Measurements from ENCODE around the gene GNE. TPM values are rescaled to one million over a fixed set of nuclear protein-coding genes. Genes with fewer than 3 reads are reported as not detected.

The GNE gene
- total RNA-seq, 1 experiment from 2014 or later = 10.9 TPM

DNA sequence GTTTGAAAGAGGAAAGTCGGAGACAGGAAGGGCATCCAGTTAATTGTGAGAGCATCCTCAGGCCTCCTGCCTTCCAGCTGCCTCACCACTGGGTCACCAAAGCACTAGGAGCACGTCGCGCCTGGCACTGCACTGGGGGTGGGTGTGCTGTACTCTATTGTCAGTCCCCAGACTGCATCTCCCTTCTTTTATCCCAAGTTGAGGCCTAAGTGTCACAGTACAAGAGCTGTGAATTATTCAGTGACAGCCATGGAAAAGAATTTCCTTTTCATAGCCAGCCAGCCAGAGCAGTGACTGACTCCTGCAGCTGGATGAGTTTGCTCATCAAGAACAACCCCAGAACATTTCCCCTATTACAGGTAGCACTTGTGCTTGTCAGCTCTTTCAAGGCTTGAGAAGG lies 51.2 kb downstream of the GNE start:
- intact Hi-C loops (cut with micrococcal nuclease) = no loop called here
- Histone ChIP-seq H3K4me1 (ENCODE audit: insufficient read depth, low read length) (peaks cover 18% of the 10 kb centered on the region), H3K9ac (ENCODE audit: low read length) (no peak overlapping the region), H3K9me3 (ENCODE audit: low read length) (no peaks in the 10 kb centered on the region), H3F3A (ENCODE audit: low read length, unreplicated experiment) (no peaks in the 10 kb centered on the region), H2AFZ (ENCODE audit: low read length) (no peak overlapping the region), H3K9me2 (replicated peaks; ENCODE audit: low read length) (no peaks in the 10 kb centered on the region), H3K27me3 (ENCODE audit: low read length) (no peaks in the 10 kb centered on the region), H3K27ac (ENCODE audit: low read length) (peak overlapping the region; percentile 33), H3K4me3 (ENCODE audit: low read length) (no peak overlapping the region), H3K79me2 (ENCODE audit: low read length) (peaks cover 38% of the 10 kb centered on the region), H3K4me2 (ENCODE audit: low read length) (peak overlapping the region; percentile 28; the same call in 1 of the 2 replicates), H4K20me1 (ENCODE audit: low read length) (0 out of 2 replicates have a peak, but pooled peaks cover 7% of the 10 kb centered on the region), H3K36me3 (ENCODE audit: low read depth, low read length) (peaks cover 72% of the 10 kb centered on the region)
- TF ChIP-seq EZH2 (IDR thresholded peaks at IDR 0.05; ENCODE audit: low read length, unreplicated experiment) (no peak), CTCF (conservative IDR thresholded peaks at IDR 0.05; ENCODE audit: low read depth, low read length) (no peak), EZH2phosphoT487 (IDR thresholded peaks at IDR 0.05; ENCODE audit: borderline replicate concordance, low read length) (no peak)
- no TSS peak for BruUV-seq (replicated peaks)
- ChIA-PET CTCF (no interaction called here), POLR2A (ENCODE audit: unreplicated experiment) (interaction anchor here (0.7 kb wide), 1 partner anchor 108 kb away, joined by 4 read pairs; no protein-coding TSS in a partner anchor)
- DNase-seq (no peak), ATAC-seq (peak; percentile 23)

GRCh38 chr9:36204906-36205547 lies 53.2 kb downstream of the GNE start:
- Histone ChIP-seq H3K36me3 (ENCODE audit: low read depth, low read length) (peaks cover 73% of the 10 kb centered on the region), H4K20me1 (ENCODE audit: low read length) (0 out of 2 replicates have a peak, but pooled peaks cover 7% of the 10 kb centered on the region), H3K9me3 (ENCODE audit: low read length) (no peaks in the 10 kb centered on the region), H3K27me3 (ENCODE audit: low read length) (no peaks in the 10 kb centered on the region), H3K27ac (ENCODE audit: low read length) (no peak overlapping the region), H2AFZ (ENCODE audit: low read length) (no peak overlapping the region), H3K4me3 (ENCODE audit: low read length) (no peak overlapping the region), H3K79me2 (ENCODE audit: low read length) (peaks cover 30% of the 10 kb centered on the region), H3K9me2 (replicated peaks; ENCODE audit: low read length) (no peaks in the 10 kb centered on the region), H3K4me2 (ENCODE audit: low read length) (no peak overlapping the region), H3K4me1 (ENCODE audit: insufficient read depth, low read length) (peaks cover 18% of the 10 kb centered on the region), H3K9ac (ENCODE audit: low read length) (no peak overlapping the region), H3F3A (ENCODE audit: low read length, unreplicated experiment) (no peaks in the 10 kb centered on the region)
- ATAC-seq (peak; percentile 60), DNase-seq (no peak)
- intact Hi-C loops (cut with micrococcal nuclease) = no loop called here
- ChIA-PET CTCF (no interaction called here), POLR2A (ENCODE audit: unreplicated experiment) (no interaction called here)
- peak; percentile 42 for TF ChIP-seq CTCF (conservative IDR thresholded peaks at IDR 0.05; ENCODE audit: low read depth, low read length)
- no peak for TF ChIP-seq EZH2 (IDR thresholded peaks at IDR 0.05; ENCODE audit: low read length, unreplicated experiment)
- no peak for TF ChIP-seq EZH2phosphoT487 (IDR thresholded peaks at IDR 0.05; ENCODE audit: borderline replicate concordance, low read length)
- no TSS peak for BruUV-seq (replicated peaks)

DNA sequence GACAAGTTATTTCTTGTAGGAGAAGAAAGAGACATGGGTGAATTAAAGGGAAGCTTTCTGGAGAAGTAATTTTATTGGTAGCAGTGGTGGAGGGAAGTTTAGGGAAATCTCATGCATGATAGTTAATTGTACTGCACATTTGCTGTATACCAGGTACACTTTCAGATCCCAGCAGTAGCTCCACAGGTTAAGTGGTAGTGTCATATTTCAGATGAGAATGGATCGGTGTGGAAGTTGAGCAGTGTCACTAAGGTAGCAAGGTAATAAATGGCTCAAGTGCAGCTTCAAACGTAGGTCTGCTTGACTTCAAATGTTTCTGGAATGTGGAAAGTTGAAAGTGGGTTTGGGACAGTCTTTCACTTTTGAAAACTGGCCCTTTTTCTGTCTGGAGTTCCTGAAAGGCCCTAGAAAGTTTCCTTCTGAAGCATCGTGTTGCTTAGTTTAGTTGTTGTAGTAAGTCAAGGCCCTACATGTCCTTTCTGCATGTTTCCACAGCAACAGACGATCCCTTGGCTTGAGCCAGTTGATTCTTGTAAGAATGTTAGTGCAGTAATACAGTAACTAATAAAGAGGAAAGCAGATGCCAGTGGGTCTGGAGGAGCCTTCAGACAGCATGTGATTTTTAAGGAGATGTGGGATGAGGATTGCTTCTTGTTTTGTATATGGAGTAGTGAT lies 63.8 kb downstream of the GNE start:
- H2AFZ ChIP-seq (ENCODE audit: low read length) = no peak overlapping the region
- peaks cover 32% of the 10 kb centered on the region for H4K20me1 ChIP-seq (ENCODE audit: low read length)
- H3K9ac ChIP-seq (ENCODE audit: low read length) = no peak overlapping the region
- H3K27ac ChIP-seq (ENCODE audit: low read length) = no peak overlapping the region
- ATAC-seq (no peak), DNase-seq (no peak)
- peaks cover 65% of the 10 kb centered on the region for H3K79me2 ChIP-seq (ENCODE audit: low read length)
- peaks cover 12% of the 10 kb centered on the region; the same call in 1 of the 2 replicates for H3K36me3 ChIP-seq (ENCODE audit: low read depth, low read length)
- no peaks in the 10 kb centered on the region for H3K9me2 ChIP-seq (replicated peaks; ENCODE audit: low read length)
- H3K9me3 ChIP-seq (ENCODE audit: low read length) = no peaks in the 10 kb centered on the region
- no TSS peak for BruUV-seq (replicated peaks)
- H3K4me1 ChIP-seq (ENCODE audit: insufficient read depth, low read length) = peaks cover 17% of the 10 kb centered on the region
- 0 out of 2 replicates have a peak overlapping the region, but pooled peaks have one; percentile 13 for H3K4me2 ChIP-seq (ENCODE audit: low read length)
- no peaks in the 10 kb centered on the region for H3F3A ChIP-seq (ENCODE audit: low read length, unreplicated experiment)
- CTCF ChIA-PET = no interaction called here
- intact Hi-C loops (cut with micrococcal nuclease) = no loop called here
- POLR2A ChIA-PET (ENCODE audit: unreplicated experiment) = no interaction called here
- TF ChIP-seq EZH2 (IDR thresholded peaks at IDR 0.05; ENCODE audit: low read length, unreplicated experiment) (no peak), EZH2phosphoT487 (IDR thresholded peaks at IDR 0.05; ENCODE audit: borderline replicate concordance, low read length) (no peak), CTCF (conservative IDR thresholded peaks at IDR 0.05; ENCODE audit: low read depth, low read length) (no peak)
- no peak overlapping the region for H3K4me3 ChIP-seq (ENCODE audit: low read length)
- no peaks in the 10 kb centered on the region for H3K27me3 ChIP-seq (ENCODE audit: low read length)

Data from PC-3 (cell line).